SKM-1 (cell line): Measurements from ENCODE around the gene FRAT2.

Source experiments
- DNase-seq: peaks from one replicate; lab custom pipeline; 2025; ENCODE audit not compliant: unreplicated experiment; lab: John Stamatoyannopoulos, UW

Gene FRAT2

GRCh38 chr10:97334370-97335175 lies at the start of gene FRAT2:
Gene FRAT2 (minus strand): TSS chr10:97334729. CDS start chr10:97334572, 157 bp downstream.
- DNase-seq, result peak; percentile 64

- no peak for DNase-seq
Measured at GRCh38 chr10:97384156-97384555, 49.6 kb upstream of the FRAT2 start.

- DNase-seq, result no peak
Measured at GRCh38 chr10:97383159-97383558, 48.6 kb upstream of the FRAT2 start.

GRCh38 chr10:97381626-97382025 lies 47.1 kb upstream of the FRAT2 start:
- DNase-seq, result no peak

- no peak for DNase-seq
Measured at GRCh38 chr10:97380516-97380915, 46.0 kb upstream of the FRAT2 start.

- DNase-seq, result no peak
Measured at GRCh38 chr10:97378933-97379921, 44.7 kb upstream of the FRAT2 start.

- peak; percentile 87 for DNase-seq
Measured at GRCh38 chr10:97376413-97376812, 41.9 kb upstream of the FRAT2 start.

- no peak for DNase-seq
Measured at GRCh38 chr10:97373456-97373855, 38.9 kb upstream of the FRAT2 start.

- no peak for DNase-seq
Measured at GRCh38 chr10:97372233-97372875, 37.8 kb upstream of the FRAT2 start.

GRCh38 chr10:97371696-97372095 lies 37.2 kb upstream of the FRAT2 start:
- DNase-seq, result no peak

- no peak for DNase-seq
Measured at GRCh38 chr10:97367126-97367649, 32.7 kb upstream of the FRAT2 start.

- no peak for DNase-seq
Measured at GRCh38 chr10:97366572-97366971, 32.0 kb upstream of the FRAT2 start.

GRCh38 chr10:97365761-97366351 lies 31.3 kb upstream of the FRAT2 start:
- DNase-seq, result peak; percentile 98

- no peak for DNase-seq
Measured at GRCh38 chr10:97363071-97363470, 28.5 kb upstream of the FRAT2 start.

GRCh38 chr10:97362310-97363033 lies 27.9 kb upstream of the FRAT2 start:
- DNase-seq, result no peak

GRCh38 chr10:97361537-97361901 lies 27.0 kb upstream of the FRAT2 start:
- DNase-seq, result no peak

- DNase-seq, result no peak
Measured at GRCh38 chr10:97360705-97361536, 26.4 kb upstream of the FRAT2 start.

- no peak for DNase-seq
Measured at GRCh38 chr10:97358781-97359180, 24.3 kb upstream of the FRAT2 start.

- DNase-seq, result no peak
Measured at GRCh38 chr10:97358349-97358748, 23.8 kb upstream of the FRAT2 start.
